Activated CD4-positive, alpha-beta T cell treated with anti-CD3 and anti-CD28 coated beads for 36 hours (primary cell): ENCODE measurements around the gene MAK. TPM values are rescaled to one million over a fixed set of nuclear protein-coding genes. Genes with fewer than 3 reads are reported as not detected.
"Not testable (repeated sequence)": the region's sequence is repeated elsewhere in the genome, so short reads cannot be mapped to it uniquely, and the experiment has no call there.

ENCODE experiments used
- ATAC-seq: fragments of 200-7000 bp; cut with Tn5 transposase; one replicate; pipeline ENCODE4 v1.10.0; 2021; ENCODE audit warnings: mild to moderate bottlenecking, moderate library complexity
- CTCF ChIA-PET: fragments of 350-600 bp; sonication (Branson Sonifier 250); formaldehyde crosslinking; loops from one replicate; lab custom pipeline; 2021; ENCODE audit warnings: antibody characterized with exemption; lab: Charles Lee
- POLR2A ChIA-PET: fragments of 350-600 bp; sonication (Branson Sonifier 250); formaldehyde crosslinking; loops from one replicate; lab custom pipeline; 2021; ENCODE audit warnings: antibody characterized with exemption, inconsistent platforms; lab: Charles Lee
- DNase-seq: peaks from one replicate; pipeline ENCODE4 v3.0.0-alpha.2; 2020
- H3K27ac Mint-ChIP-seq: one replicate; pipeline ENCODE4 v1.8.0; 2021; ENCODE audit warnings: mixed read lengths
- H3K27me3 Mint-ChIP-seq: one replicate; pipeline ENCODE4 v1.8.0; 2021; ENCODE audit warnings: mixed read lengths
- H3K36me3 Mint-ChIP-seq: one replicate; pipeline ENCODE4 v1.8.0; 2021; ENCODE audit warnings: low read depth, mixed read lengths
- H3K4me1 Mint-ChIP-seq: one replicate; pipeline ENCODE4 v1.8.0; 2021; ENCODE audit warnings: mixed read lengths
- H3K4me3 Mint-ChIP-seq: one replicate; pipeline ENCODE4 v1.8.0; 2021; ENCODE audit warnings: mild to moderate bottlenecking, moderate library complexity, mixed read lengths
- H3K9me3 Mint-ChIP-seq: one replicate; pipeline ENCODE4 v1.8.0; 2021; ENCODE audit warnings: low read depth, mixed read lengths
- intact Hi-C, 2 experiments: fragments of 100-400 bp; cut with DNase I in 1 of 2; cut with micrococcal nuclease in 1 of 2; formaldehyde crosslinking; loops; one replicate each; pipeline versions ENCODE4 v1.14.2 to v1.15.1; 2022 to 2024; cut with DNase I, micrococcal nuclease
- total RNA-seq, 2 experiments: library from RNA; stranded (reverse); gene quantifications; one replicate each; pipeline ENCODE4 v1.2.3, GENCODE V29; 2021

The MAK gene
- total RNA-seq, 2 experiments from 2014 or later = 0.42 to 0.43 TPM

DNA sequence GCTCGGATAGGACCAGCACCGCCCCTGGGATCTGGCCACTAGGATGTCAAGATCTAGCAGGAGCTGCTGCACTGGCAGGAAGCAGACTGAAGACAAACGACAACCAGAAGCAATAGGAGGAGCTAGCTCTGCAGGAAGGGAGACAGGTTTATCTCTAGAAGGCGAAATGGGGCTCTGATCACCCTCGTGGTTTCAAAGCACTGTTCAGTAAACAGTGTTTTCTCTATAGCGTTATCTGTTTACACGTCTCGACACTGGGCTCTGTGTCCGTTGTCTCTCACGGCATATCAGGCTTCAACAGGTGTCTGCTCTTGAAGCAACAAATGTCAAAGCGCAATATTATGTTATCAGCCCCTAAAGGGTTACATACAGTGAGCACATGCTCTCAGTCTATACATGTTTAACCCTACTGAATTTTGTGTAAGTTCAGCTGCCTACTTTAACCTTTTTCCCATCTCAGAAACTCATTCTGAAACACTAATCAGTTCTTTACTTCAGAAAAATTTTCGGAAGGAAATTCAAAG, 66.9 kb downstream of the MAK start:
- Mint-ChIP-seq H3K27me3 (no peaks in the 10 kb centered on the region), H3K4me3 (no peak overlapping the region), H3K36me3 (peaks cover 22% of the 10 kb centered on the region), H3K4me1 (no peaks in the 10 kb centered on the region), H3K27ac (no peak overlapping the region), H3K9me3 (no peaks in the 10 kb centered on the region)
- DNase-seq (no peak), ATAC-seq (no peak)
- CTCF ChIA-PET = interaction anchor here (0.7 to 1.6 kb wide), 4 partner anchors 12 to 52 kb away, joined by 3 to 4 read pairs (median 4); no protein-coding TSS in a partner anchor
- POLR2A ChIA-PET = no interaction called here
- intact Hi-C loops = no loop called here

DNA sequence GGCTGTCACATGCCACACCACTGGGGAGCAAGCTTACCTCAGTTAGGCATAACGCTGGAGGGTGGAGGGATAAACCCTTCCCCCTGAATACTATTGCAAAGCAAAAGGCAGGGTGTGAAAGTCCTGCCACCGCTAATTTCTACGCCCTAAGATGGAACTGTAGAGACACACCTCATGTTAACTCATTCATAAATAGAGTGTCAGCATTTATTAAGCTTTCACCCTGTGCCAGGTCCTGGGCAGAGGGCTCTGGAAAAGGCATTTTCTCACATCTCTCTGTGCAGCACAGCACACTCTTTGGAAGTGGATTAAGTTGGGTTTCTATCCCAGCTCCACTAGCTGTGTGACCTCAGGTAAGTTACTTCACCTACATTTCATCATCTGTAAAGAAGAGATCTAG, 68.9 kb downstream of the MAK start:
- ATAC-seq (no peak), DNase-seq (no peak)
- Mint-ChIP-seq H3K27ac (no peak overlapping the region), H3K4me3 (no peak overlapping the region), H3K4me1 (no peaks in the 10 kb centered on the region), H3K36me3 (peaks cover 17% of the 10 kb centered on the region), H3K27me3 (no peaks in the 10 kb centered on the region), H3K9me3 (no peaks in the 10 kb centered on the region)
- intact Hi-C loops = no loop called here
- ChIA-PET POLR2A (no interaction called here), CTCF (no interaction called here)

DNA sequence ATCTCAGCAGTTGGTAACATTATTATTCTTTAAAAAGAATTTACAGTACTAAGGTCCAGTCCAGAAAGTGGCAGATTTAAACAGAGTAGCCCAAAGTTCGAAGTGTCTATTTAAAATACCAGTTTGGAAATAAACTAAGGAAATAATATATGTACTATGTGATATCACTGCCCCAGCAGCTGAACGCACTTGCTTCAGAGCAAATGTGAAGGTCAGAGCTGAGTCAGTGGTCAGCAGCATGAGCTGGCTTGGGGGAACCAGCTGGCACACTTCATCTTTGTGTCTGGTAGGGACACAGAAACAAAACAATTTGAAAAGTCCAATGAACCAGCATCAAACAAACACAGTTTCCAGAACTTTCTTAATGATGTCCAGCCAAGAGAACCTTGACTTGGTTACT, 75.3 kb downstream of the MAK start:
- ChIA-PET POLR2A (no interaction called here), CTCF (no interaction called here)
- Mint-ChIP-seq H3K4me3 (no peak overlapping the region), H3K4me1 (peaks cover 17% of the 10 kb centered on the region), H3K27me3 (no peaks in the 10 kb centered on the region), H3K9me3 (no peaks in the 10 kb centered on the region), H3K27ac (no peak overlapping the region), H3K36me3 (peaks cover 35% of the 10 kb centered on the region)
- no peak for DNase-seq
- intact Hi-C loops = no loop called here
- no peak for ATAC-seq

DNA sequence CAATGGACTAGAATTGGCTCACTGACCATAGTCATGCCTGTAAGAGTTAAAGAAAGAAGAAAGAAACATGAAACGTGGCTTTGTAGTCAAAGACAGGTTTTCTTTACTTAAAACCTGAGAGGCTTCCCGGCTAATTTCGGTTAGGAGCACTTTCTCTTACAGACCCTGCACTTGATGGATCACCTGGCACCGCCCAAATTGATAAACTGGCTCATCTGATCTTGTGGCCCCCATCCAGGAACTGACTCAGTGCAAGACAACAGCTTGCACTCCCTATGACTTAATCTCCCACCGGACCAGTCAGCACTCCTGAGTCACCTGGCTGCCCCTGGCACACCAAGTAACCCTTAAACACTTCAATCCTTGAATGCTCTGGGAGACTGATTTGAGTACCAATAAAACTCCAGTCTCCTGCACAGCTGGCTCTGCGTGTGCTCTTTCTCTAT, 78.4 kb downstream of the MAK start:
- ChIA-PET CTCF (interaction anchor here (0.7 to 2.6 kb wide), 14 partner anchors 11 to 281 kb away, joined by 3 to 10 read pairs (median 4); no protein-coding TSS in a partner anchor), POLR2A (interaction anchor here (0.5 kb wide), 1 partner anchor 65 kb away, joined by 3 read pairs; the partner anchor contains the start of genes C6orf52 and PAK1IP1)
- H3K36me3 Mint-ChIP-seq = peaks cover 58% of the 10 kb centered on the region
- H3K4me1 Mint-ChIP-seq = peaks cover 29% of the 10 kb centered on the region
- DNase-seq (peak; percentile 16), ATAC-seq (peak; percentile 36)
- no peak overlapping the region for H3K4me3 Mint-ChIP-seq
- H3K9me3 Mint-ChIP-seq = no peaks in the 10 kb centered on the region
- intact Hi-C loops = no loop called here
- H3K27ac Mint-ChIP-seq = no peak overlapping the region
- no peaks in the 10 kb centered on the region for H3K27me3 Mint-ChIP-seq

DNA sequence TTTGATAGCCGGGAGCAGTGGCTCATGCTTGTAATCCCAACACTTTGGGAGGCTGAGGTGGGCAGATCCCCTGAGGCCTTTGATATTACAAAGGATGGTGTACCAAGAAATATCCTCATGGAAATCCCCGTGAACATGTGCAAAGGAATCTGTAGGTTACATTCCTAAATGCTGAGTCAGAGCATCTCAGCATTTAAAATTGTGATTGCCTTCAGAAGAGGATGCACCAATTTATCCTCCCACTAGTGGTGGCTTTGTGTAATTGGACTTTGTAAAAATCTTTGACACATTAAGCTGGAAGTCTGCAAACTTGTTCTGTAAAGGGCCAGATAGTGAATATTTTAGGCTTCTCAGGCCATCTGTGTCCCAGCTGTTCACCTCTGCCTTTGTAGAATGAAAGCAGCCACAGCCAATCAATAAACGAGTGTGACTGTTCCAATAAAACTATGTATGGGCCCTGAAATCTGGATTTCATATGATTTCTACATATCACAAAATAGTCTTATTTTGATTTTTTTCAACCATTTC, 79.0 kb downstream of the MAK start:
- no peaks in the 10 kb centered on the region for H3K9me3 Mint-ChIP-seq
- DNase-seq (no peak), ATAC-seq (peak; percentile 64)
- H3K27me3 Mint-ChIP-seq = no peaks in the 10 kb centered on the region
- H3K4me3 Mint-ChIP-seq = no peak overlapping the region
- H3K4me1 Mint-ChIP-seq = peaks cover 33% of the 10 kb centered on the region
- H3K27ac Mint-ChIP-seq = no peak overlapping the region
- CTCF ChIA-PET = interaction anchor here (0.7 to 2.6 kb wide), 14 partner anchors 11 to 280 kb away, joined by 3 to 10 read pairs (median 4); no protein-coding TSS in a partner anchor
- POLR2A ChIA-PET = no interaction called here
- H3K36me3 Mint-ChIP-seq = peaks cover 64% of the 10 kb centered on the region
- intact Hi-C loops = no loop called here

DNA sequence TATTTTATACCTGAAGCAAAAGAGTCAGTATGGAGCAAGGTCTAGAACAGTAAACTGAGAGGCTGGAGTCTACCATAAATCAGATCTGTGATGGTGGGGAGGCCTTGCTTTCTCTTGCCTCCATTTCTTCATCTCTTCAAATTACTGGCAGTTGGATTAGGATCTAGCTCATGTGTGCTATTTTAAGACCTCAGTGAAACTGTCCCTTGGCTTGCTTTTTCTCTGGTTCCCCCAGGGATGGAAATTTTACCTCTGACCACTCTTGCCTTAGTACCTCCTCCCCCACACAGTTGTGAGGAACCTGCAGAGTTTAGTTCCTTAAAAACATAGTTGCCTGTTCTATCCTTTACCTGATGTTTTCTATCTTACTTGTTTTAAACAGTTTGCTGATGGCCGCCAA, 82.3 kb downstream of the MAK start:
- Mint-ChIP-seq H3K4me3 (no peak overlapping the region), H3K4me1 (peaks cover 50% of the 10 kb centered on the region), H3K9me3 (no peaks in the 10 kb centered on the region), H3K36me3 (peaks cover 65% of the 10 kb centered on the region), H3K27ac (no peak overlapping the region), H3K27me3 (no peaks in the 10 kb centered on the region)
- ChIA-PET POLR2A (no interaction called here), CTCF (interaction anchor here (1.3 kb wide), 1 partner anchor 15 kb away, joined by 4 read pairs; no protein-coding TSS in a partner anchor)
- ATAC-seq (no peak), DNase-seq (no peak)
- intact Hi-C loops = no loop called here

DNA sequence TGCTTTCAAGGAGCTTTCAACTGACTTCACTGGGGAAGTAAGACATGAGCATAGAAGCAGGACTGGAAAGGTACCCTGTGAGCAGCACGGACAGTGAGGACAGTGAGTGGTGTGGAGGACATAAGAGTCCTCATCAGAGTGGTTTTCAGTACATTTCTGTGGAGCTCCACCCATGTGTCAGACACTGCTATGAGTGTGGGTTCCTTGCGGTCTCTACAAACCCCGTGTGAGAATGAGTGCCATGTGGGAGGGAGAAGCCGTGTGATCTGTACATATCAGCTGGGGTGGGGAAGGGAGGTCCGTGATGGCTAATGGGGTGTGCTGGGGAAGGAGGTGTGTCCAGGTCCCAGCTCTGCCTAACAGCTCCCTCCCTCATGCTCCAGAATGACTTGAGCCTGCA, 86.6 kb downstream of the MAK start:
- peaks cover 60% of the 10 kb centered on the region for H3K4me1 Mint-ChIP-seq

GRCh38 chr6:10750568-10750967, 87.8 kb downstream of the MAK start:
- POLR2A ChIA-PET, CTCF ChIA-PET, intact Hi-C loops, ATAC-seq, H3K4me3 Mint-ChIP-seq, H3K9me3 Mint-ChIP-seq, H3K27me3 Mint-ChIP-seq, DNase-seq, H3K27ac Mint-ChIP-seq: not testable (repeated sequence)
- Mint-ChIP-seq H3K4me1 (peaks cover 61% of the 10 kb centered on the region), H3K36me3 (peaks cover 41% of the 10 kb centered on the region)

More for the DNA sequence above, 86.6 kb downstream of the MAK start:
- DNase-seq, H3K27ac Mint-ChIP-seq, H3K9me3 Mint-ChIP-seq, intact Hi-C loops, H3K27me3 Mint-ChIP-seq, CTCF ChIA-PET, ATAC-seq, H3K4me3 Mint-ChIP-seq, POLR2A ChIA-PET: not testable (repeated sequence)
- H3K36me3 Mint-ChIP-seq = peaks cover 51% of the 10 kb centered on the region

DNA sequence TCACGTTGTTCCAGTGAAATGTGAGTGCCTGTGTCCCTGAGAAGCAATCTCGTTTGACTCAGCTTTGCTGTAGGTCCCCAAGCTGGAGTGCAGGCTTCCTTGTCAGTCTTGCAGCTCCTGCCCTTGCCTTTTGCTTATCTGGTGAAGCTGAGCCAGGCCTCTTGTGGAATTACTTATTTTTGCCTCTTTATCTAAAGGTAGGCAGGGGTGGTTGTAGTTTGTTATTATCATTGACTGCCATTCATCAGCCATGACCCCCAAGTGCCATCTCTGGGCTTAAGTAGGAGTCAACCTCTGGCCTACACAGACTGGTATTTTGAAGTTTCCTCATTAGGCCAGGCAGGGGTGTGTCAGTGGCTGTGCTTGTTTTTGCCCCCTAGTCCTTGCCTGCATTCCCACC, 88.6 kb downstream of the MAK start:
- no peak for DNase-seq
- intact Hi-C loops = no loop called here
- H3K4me1 Mint-ChIP-seq = peaks cover 54% of the 10 kb centered on the region
- H3K36me3 Mint-ChIP-seq = peaks cover 33% of the 10 kb centered on the region
- H3K27ac Mint-ChIP-seq = peak overlapping the region; percentile 95
- POLR2A ChIA-PET = no interaction called here
- H3K27me3 Mint-ChIP-seq = no peaks in the 10 kb centered on the region
- CTCF ChIA-PET = no interaction called here
- ATAC-seq = no peak
- no peaks in the 10 kb centered on the region for H3K9me3 Mint-ChIP-seq
- peak overlapping the region; percentile 95 for H3K4me3 Mint-ChIP-seq

GRCh38 chr6:10747251-10747972, 90.9 kb downstream of the MAK start, which contains the start of gene TMEM14B:
Gene TMEM14B, plus strand, starts transcription at chr6:10747805. Its CDS starts 1,441 bp downstream, at chr6:10749246.
- Mint-ChIP-seq H3K4me1 (peaks cover 40% of the 10 kb centered on the region), H3K4me3 (peak within 1 kb of the TSS; percentile 95), H3K27ac (peak within 1 kb of the TSS; percentile 95), H3K9me3 (no peaks in the 10 kb centered on the region), H3K36me3 (peaks cover 19% of the 10 kb centered on the region), H3K27me3 (no peaks in the 10 kb centered on the region)
- intact Hi-C loops = loop anchor here (1.0 to 2.0 kb wide), 9 partner anchors 24 to 790 kb away; partner anchors contain the start of genes C6orf52 (in 2 of the 2), MAK (in 2 of the 2), PAK1IP1 (in 2 of the 2) and TMEM14C (in 2 of the 2)
- DNase-seq = peak; percentile 100
- POLR2A ChIA-PET = interaction anchor here (0.5 to 3.0 kb wide), 4 partner anchors 25 to 53 kb away, joined by 4 to 19 read pairs (median 8); partner anchors contain the start of genes C6orf52, PAK1IP1 and TMEM14C
- ATAC-seq = peak; percentile 98
- CTCF ChIA-PET = interaction anchor here (0.6 to 2.1 kb wide), 11 partner anchors 12 to 415 kb away, joined by 3 to 9 read pairs (median 3); partner anchors contain the start of genes C6orf52, PAK1IP1 and TMEM14C

- Mint-ChIP-seq H3K9me3 (no peaks in the 10 kb centered on the region), H3K36me3 (peaks cover 19% of the 10 kb centered on the region), H3K4me3 (peak overlapping the region; percentile 95), H3K27me3 (no peaks in the 10 kb centered on the region), H3K27ac (peak overlapping the region; percentile 95), H3K4me1 (peaks cover 40% of the 10 kb centered on the region)
- CTCF ChIA-PET = interaction anchor here (0.6 to 2.1 kb wide), 12 partner anchors 13 to 415 kb away, joined by 3 to 9 read pairs (median 4); no protein-coding TSS in a partner anchor
- intact Hi-C loops = loop anchor here (1.0 to 2.0 kb wide), 9 partner anchors 24 to 790 kb away; partner anchors contain the start of genes C6orf52 (in 2 of the 2), MAK (in 2 of the 2), PAK1IP1 (in 2 of the 2) and TMEM14C (in 2 of the 2)
- POLR2A ChIA-PET = interaction anchor here (0.5 to 3.0 kb wide), 3 partner anchors 25 to 52 kb away, joined by 4 to 19 read pairs (median 10); partner anchors contain the start of genes C6orf52, PAK1IP1 and TMEM14C
- DNase-seq (no peak), ATAC-seq (no peak)
Observed at GRCh38 chr6:10746915-10747250, 91.5 kb downstream of the MAK start.
